ENCODE measurements around the gene KTN1. TPM values are rescaled to one million over a fixed set of nuclear protein-coding genes. Genes with fewer than 3 reads are reported as not detected.

The KTN1 gene
- total RNA-seq, 1 donor from 2014 or later = 179 TPM

DNA sequence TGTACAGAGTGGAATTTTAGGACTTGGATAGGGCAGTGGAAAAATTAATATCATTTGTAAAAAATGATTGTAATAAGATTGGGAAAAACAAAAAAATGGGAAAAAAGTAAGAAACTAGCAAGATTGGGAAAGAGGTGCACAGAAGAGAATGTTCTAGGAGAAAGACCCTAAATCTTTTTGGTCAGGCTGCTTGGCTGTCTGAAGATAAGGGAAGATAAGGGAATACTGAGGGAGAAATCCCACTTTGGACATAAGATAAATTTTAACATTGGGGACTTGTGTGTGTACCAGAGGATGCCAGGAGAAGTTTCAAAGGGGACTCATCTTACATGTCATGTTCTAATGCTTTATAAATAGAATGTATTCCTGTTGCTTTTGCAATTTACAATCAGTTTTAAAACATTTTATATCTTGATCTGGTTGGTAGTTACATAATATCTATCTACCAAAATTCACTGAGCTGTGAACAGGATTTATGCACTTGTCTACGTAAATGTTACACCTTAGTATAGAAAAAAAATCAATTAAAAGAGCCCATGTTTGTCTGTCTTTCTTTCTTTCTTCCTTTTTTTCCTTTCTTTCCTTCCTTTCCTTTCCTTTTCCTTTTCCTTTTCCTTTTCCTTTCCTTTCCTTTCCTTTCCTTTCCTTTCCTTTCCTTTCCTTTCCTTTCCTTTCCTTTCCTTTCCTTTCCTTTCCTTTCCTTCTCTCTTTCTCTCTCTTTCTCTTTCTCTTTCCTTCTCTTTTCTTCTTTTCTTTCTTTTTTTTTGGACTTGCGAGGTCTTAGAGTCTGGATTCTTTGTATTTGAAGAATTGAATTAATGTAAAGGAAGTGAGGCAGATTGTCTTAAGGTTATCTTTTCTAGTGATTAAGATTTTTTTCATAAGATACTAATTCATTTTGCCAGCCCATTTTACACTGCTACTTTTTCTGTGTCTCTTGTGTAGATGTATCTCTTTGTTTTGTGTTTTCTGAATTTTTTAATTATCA lies 66.1 kb downstream of the KTN1 start:
- no peak overlapping the region for H3K27ac ChIP-seq
- no peak overlapping the region for H3K4me3 ChIP-seq
- peaks cover 60% of the 10 kb centered on the region for H3K36me3 ChIP-seq
- intact Hi-C loops (cut with DNase I) = no loop called here
- H3K9me3 ChIP-seq = no peaks in the 10 kb centered on the region
- TF ChIP-seq, protein P1, sequence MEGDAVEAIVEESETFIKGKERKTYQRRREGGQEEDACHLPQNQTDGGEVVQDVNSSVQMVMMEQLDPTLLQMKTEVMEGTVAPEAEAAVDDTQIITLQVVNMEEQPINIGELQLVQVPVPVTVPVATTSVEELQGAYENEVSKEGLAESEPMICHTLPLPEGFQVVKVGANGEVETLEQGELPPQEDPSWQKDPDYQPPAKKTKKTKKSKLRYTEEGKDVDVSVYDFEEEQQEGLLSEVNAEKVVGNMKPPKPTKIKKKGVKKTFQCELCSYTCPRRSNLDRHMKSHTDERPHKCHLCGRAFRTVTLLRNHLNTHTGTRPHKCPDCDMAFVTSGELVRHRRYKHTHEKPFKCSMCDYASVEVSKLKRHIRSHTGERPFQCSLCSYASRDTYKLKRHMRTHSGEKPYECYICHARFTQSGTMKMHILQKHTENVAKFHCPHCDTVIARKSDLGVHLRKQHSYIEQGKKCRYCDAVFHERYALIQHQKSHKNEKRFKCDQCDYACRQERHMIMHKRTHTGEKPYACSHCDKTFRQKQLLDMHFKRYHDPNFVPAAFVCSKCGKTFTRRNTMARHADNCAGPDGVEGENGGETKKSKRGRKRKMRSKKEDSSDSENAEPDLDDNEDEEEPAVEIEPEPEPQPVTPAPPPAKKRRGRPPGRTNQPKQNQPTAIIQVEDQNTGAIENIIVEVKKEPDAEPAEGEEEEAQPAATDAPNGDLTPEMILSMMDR (IDR thresholded peaks at IDR 0.05) = no peak
- no peaks in the 10 kb centered on the region for H3K4me1 ChIP-seq
- no peak for ATAC-seq
- H3K27me3 ChIP-seq = no peaks in the 10 kb centered on the region
- DNase-seq = no peak

DNA sequence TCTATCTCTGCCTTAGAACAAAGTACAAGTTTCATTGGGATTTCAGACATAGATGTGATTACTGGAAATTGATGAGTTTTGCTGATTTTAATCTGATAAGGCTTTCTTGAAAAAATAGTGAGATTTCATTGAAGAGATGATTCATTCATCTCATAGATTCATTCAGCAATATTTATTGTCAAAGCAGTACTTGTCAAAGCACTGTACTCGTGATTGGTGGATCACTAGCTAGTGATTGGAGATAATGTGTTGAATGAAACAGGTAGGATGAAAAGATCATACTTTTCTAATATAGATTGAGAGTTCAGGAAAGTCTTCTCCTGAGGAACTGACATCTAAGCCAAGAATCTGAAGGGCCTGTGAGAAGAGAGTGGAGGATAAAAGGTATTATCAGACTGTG lies 71.0 kb downstream of the KTN1 start:
- no peak for ATAC-seq
- Histone ChIP-seq H3K36me3 (peaks cover 81% of the 10 kb centered on the region), H3K4me3 (no peak overlapping the region)

DNA sequence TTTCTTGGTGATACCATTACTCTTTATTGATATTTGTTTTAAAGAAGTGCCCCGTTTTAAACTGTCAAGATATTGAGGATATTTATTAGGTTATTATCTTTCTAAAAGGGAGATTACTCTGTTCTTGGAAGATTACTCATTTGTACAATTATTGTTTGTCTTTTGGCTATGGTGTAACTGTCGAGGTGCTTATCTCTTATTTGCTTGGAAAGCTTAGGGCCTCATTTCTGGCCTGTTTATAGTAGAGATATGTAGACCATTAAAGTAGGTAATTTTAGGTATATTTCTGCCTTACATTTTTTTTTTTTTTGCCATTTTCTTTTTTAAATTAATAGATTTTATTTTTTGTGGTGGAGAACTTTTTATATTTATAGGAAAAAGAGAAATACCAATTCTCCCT lies 74.2 kb downstream of the KTN1 start:
- no peak for DNase-seq
- Histone ChIP-seq H3K9me3 (no peaks in the 10 kb centered on the region), H3K36me3 (peaks cover 93% of the 10 kb centered on the region), H3K27ac (no peak overlapping the region), H3K4me1 (no peaks in the 10 kb centered on the region), H3K4me3 (no peak overlapping the region), H3K27me3 (no peaks in the 10 kb centered on the region)
- ATAC-seq = no peak
- intact Hi-C loops (cut with DNase I) = no loop called here
- TF ChIP-seq, protein P1 (IDR thresholded peaks at IDR 0.05) = no peak

More for the DNA sequence above, 71.0 kb downstream of the KTN1 start:
- TF ChIP-seq, protein P1 (IDR thresholded peaks at IDR 0.05) = no peak
- H3K27ac ChIP-seq = no peak overlapping the region
- no peaks in the 10 kb centered on the region for H3K27me3 ChIP-seq
- intact Hi-C loops (cut with DNase I) = no loop called here
- no peaks in the 10 kb centered on the region for H3K4me1 ChIP-seq
- DNase-seq = no peak
- H3K9me3 ChIP-seq = no peaks in the 10 kb centered on the region

DNA sequence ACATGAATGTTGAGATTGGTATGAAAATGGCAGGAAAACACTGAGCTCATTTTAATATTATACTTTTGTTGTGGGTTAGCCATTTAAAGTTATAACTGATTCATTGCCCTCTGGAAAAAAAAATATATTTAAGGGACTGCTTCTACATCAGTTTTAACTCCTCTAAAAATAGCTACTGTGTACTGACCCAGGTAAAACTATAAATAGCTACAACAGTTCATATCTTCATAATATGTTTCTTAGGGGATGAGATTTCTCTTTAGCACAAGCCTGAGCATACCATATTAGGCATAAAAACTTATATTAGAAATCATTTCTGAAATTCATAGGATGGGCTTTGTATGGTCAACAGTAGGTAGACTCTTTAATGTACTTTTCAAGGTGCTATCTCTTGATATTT lies 81.0 kb downstream of the KTN1 start:
- no peaks in the 10 kb centered on the region for H3K27me3 ChIP-seq
- intact Hi-C loops (cut with DNase I) = no loop called here
- TF ChIP-seq, protein P1 (IDR thresholded peaks at IDR 0.05) = no peak
- H3K4me1 ChIP-seq = no peaks in the 10 kb centered on the region
- no peak overlapping the region for H3K4me3 ChIP-seq
- DNase-seq = no peak
- ATAC-seq = no peak
- no peak overlapping the region for H3K27ac ChIP-seq
- H3K9me3 ChIP-seq = no peaks in the 10 kb centered on the region
- H3K36me3 ChIP-seq = peaks cover 77% of the 10 kb centered on the region

DNA sequence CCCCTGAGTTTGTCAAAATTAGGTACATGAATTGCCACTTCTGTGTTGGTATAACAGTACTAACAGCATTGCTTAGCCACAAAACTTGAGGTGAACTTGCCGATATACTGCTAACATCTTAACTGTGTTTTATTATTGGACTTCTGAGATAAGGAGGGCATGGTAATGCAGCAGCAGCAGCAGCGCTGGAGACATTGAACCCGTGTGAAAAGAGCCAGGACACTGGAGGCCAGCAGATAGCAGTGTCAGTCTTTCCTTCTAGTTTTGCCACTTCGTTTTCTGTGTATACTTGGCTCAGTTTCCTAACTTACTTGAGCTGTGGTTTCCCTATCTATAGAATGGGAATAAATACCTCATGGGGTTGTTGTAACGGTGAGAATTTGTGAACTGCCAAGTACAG lies 82.7 kb downstream of the KTN1 start:
- intact Hi-C loops (cut with DNase I) = no loop called here
- peaks cover 64% of the 10 kb centered on the region for H3K36me3 ChIP-seq
- H3K9me3 ChIP-seq = no peaks in the 10 kb centered on the region
- no peaks in the 10 kb centered on the region for H3K4me1 ChIP-seq
- ATAC-seq = no peak
- no peak for DNase-seq
- H3K27ac ChIP-seq = no peak overlapping the region
- TF ChIP-seq, protein P1 (IDR thresholded peaks at IDR 0.05) = no peak
- no peak overlapping the region for H3K4me3 ChIP-seq
- no peaks in the 10 kb centered on the region for H3K27me3 ChIP-seq

Measured in upper lobe of right lung (tissue), 1 donor.